HUES6 (cell line): ENCODE results near the gene ANKEF1.

ENCODE experiments used
- H3K27ac ChIP-seq: 2 replicates; pipeline ENCODE4 v1.7.0; 2013; ENCODE audit warnings: low read depth, mild to moderate bottlenecking, low read length, inconsistent platforms
- H3K27me3 ChIP-seq: 2 replicates; pipeline ENCODE4 v1.6.1; 2013; ENCODE audit warnings: low read length; ENCODE audit not compliant: control insufficient read depth, insufficient read depth
- H3K36me3 ChIP-seq: 2 replicates; pipeline ENCODE4 v1.6.1; 2013; ENCODE audit warnings: low read length; ENCODE audit not compliant: control insufficient read depth, insufficient read depth
- H3K4me1 ChIP-seq: 2 replicates; pipeline ENCODE4 v1.6.1; 2013; ENCODE audit warnings: low read length; ENCODE audit not compliant: control insufficient read depth, insufficient read depth
- H3K4me3 ChIP-seq: 2 replicates; pipeline ENCODE4 v1.5.1; 2013; ENCODE audit warnings: low read depth, low read length
- H3K9ac ChIP-seq: one replicate; pipeline ENCODE4 v1.6.1; 2013; ENCODE audit warnings: mild to moderate bottlenecking, low read length
- H3K9me3 ChIP-seq: 2 replicates; pipeline ENCODE4 v1.6.1; 2013; ENCODE audit warnings: low read depth, low read length; ENCODE audit not compliant: control insufficient read depth, insufficient read depth

ANKEF1 gene

GRCh38 chr20:10065154-10065833 lies 30.5 kb downstream of the ANKEF1 start:
- Histone ChIP-seq H3K4me1 (no peaks in the 10 kb centered on the region), H3K9me3 (no peaks in the 10 kb centered on the region), H3K36me3 (no peaks in the 10 kb centered on the region), H3K4me3 (no peak overlapping the region), H3K27ac (no peak overlapping the region), H3K27me3 (no peaks in the 10 kb centered on the region), H3K9ac (no peak overlapping the region)

- Histone ChIP-seq H3K9me3 (no peaks in the 10 kb centered on the region), H3K36me3 (no peaks in the 10 kb centered on the region), H3K27me3 (no peaks in the 10 kb centered on the region), H3K4me3 (no peak overlapping the region), H3K9ac (no peak overlapping the region), H3K4me1 (no peaks in the 10 kb centered on the region), H3K27ac (no peak overlapping the region)
Observed at GRCh38 chr20:10067321-10067720, 32.5 kb downstream of the ANKEF1 start.

GRCh38 chr20:10074513-10074912 lies 39.7 kb downstream of the ANKEF1 start:
- Histone ChIP-seq H3K9me3 (no peaks in the 10 kb centered on the region), H3K27me3 (no peaks in the 10 kb centered on the region), H3K36me3 (no peaks in the 10 kb centered on the region), H3K4me3 (no peak overlapping the region), H3K4me1 (no peaks in the 10 kb centered on the region), H3K27ac (no peak overlapping the region), H3K9ac (no peak overlapping the region)

GRCh38 chr20:10075606-10076005 lies 40.8 kb downstream of the ANKEF1 start:
- H3K36me3 ChIP-seq = no peaks in the 10 kb centered on the region
- no peak overlapping the region for H3K9ac ChIP-seq
- no peaks in the 10 kb centered on the region for H3K9me3 ChIP-seq
- no peaks in the 10 kb centered on the region for H3K4me1 ChIP-seq
- no peak overlapping the region for H3K4me3 ChIP-seq
- no peak overlapping the region for H3K27ac ChIP-seq
- no peaks in the 10 kb centered on the region for H3K27me3 ChIP-seq

GRCh38 chr20:10076126-10077080 lies 41.6 kb downstream of the ANKEF1 start:
- H3K9ac ChIP-seq = no peak overlapping the region
- no peaks in the 10 kb centered on the region for H3K27me3 ChIP-seq
- H3K4me3 ChIP-seq = no peak overlapping the region
- no peak overlapping the region for H3K27ac ChIP-seq
- no peaks in the 10 kb centered on the region for H3K36me3 ChIP-seq
- H3K4me1 ChIP-seq = no peaks in the 10 kb centered on the region
- no peaks in the 10 kb centered on the region for H3K9me3 ChIP-seq

GRCh38 chr20:10077081-10077471 lies 42.3 kb downstream of the ANKEF1 start:
- Histone ChIP-seq H3K9ac (no peak overlapping the region), H3K4me1 (no peaks in the 10 kb centered on the region), H3K4me3 (no peak overlapping the region), H3K9me3 (no peaks in the 10 kb centered on the region), H3K27ac (no peak overlapping the region), H3K36me3 (no peaks in the 10 kb centered on the region), H3K27me3 (no peaks in the 10 kb centered on the region)

GRCh38 chr20:10077886-10078285 lies 43.1 kb downstream of the ANKEF1 start:
- no peak overlapping the region for H3K4me3 ChIP-seq
- H3K9ac ChIP-seq = no peak overlapping the region
- no peaks in the 10 kb centered on the region for H3K27me3 ChIP-seq
- no peak overlapping the region for H3K27ac ChIP-seq
- no peaks in the 10 kb centered on the region for H3K36me3 ChIP-seq
- H3K9me3 ChIP-seq = no peaks in the 10 kb centered on the region
- no peaks in the 10 kb centered on the region for H3K4me1 ChIP-seq

- Histone ChIP-seq H3K4me3 (no peak overlapping the region), H3K36me3 (no peaks in the 10 kb centered on the region), H3K9me3 (no peaks in the 10 kb centered on the region), H3K27me3 (no peaks in the 10 kb centered on the region), H3K4me1 (no peaks in the 10 kb centered on the region), H3K27ac (no peak overlapping the region), H3K9ac (no peak overlapping the region)
Observed at GRCh38 chr20:10078403-10078802, 43.6 kb downstream of the ANKEF1 start.

- Histone ChIP-seq H3K27ac (no peak overlapping the region), H3K36me3 (no peaks in the 10 kb centered on the region), H3K27me3 (no peaks in the 10 kb centered on the region), H3K4me3 (no peak overlapping the region), H3K4me1 (no peaks in the 10 kb centered on the region), H3K9me3 (no peaks in the 10 kb centered on the region), H3K9ac (no peak overlapping the region)
Observed at GRCh38 chr20:10079964-10080363, 45.2 kb downstream of the ANKEF1 start.

- H3K36me3 ChIP-seq = no peaks in the 10 kb centered on the region
- H3K9ac ChIP-seq = no peak overlapping the region
- no peaks in the 10 kb centered on the region for H3K27me3 ChIP-seq
- H3K27ac ChIP-seq = no peak overlapping the region
- H3K9me3 ChIP-seq = no peaks in the 10 kb centered on the region
- H3K4me1 ChIP-seq = no peaks in the 10 kb centered on the region
- H3K4me3 ChIP-seq = no peak overlapping the region
Observed at GRCh38 chr20:10080574-10080973, 45.8 kb downstream of the ANKEF1 start.

GRCh38 chr20:10089871-10090587 lies 55.2 kb downstream of the ANKEF1 start:
- peaks cover 14% of the 10 kb centered on the region; the same call in 1 of the 2 replicates for H3K4me1 ChIP-seq
- H3K9ac ChIP-seq = no peak overlapping the region
- H3K4me3 ChIP-seq = no peak overlapping the region
- H3K27ac ChIP-seq = no peak overlapping the region
- H3K36me3 ChIP-seq = no peaks in the 10 kb centered on the region
- no peaks in the 10 kb centered on the region for H3K9me3 ChIP-seq
- no peaks in the 10 kb centered on the region for H3K27me3 ChIP-seq
